Lung (tissue), 12 donors: ENCODE measurements around the gene SCAMP1. TPM values are rescaled to one million over a fixed set of nuclear protein-coding genes. Genes with fewer than 3 reads are reported as not detected.

Source experiments
- ATAC-seq: fragments of 200-7000 bp; cut with Tn5 transposase; one replicate; pipeline ENCODE4 v1.9.1; 2020; ENCODE audit warnings: moderate number of reproducible peaks; ENCODE audit not compliant: insufficient read depth, low FRiP score
- DNase-seq, 3 donors: peaks; one replicate each; pipeline ENCODE4 v3.0.0-alpha.2; 2013 to 2017
- H3K27ac ChIP-seq, 2 donors: one replicate each; pipeline ENCODE4 v1.5.1; 2013; ENCODE audit warnings: mild to moderate bottlenecking in 2 of 2, moderate library complexity in 2 of 2, control low read depth in 1 of 2, inconsistent platforms in 1 of 2, low read depth in 1 of 2, low read length in 1 of 2
- H3K27me3 ChIP-seq, 3 donors: one replicate each; pipeline ENCODE4 v1.5.1; 2013; ENCODE audit warnings: low read length in 2 of 3; ENCODE audit not compliant: control insufficient read depth in 3 of 3, insufficient read depth in 3 of 3
- H3K36me3 ChIP-seq, 4 donors: one replicate each; pipeline ENCODE4 v1.5.1; 2013; ENCODE audit warnings: low read length in 4 of 4, mild to moderate bottlenecking in 1 of 4, moderate library complexity in 1 of 4; ENCODE audit not compliant: control insufficient read depth in 4 of 4, insufficient read depth in 4 of 4
- H3K4me1 ChIP-seq, 5 donors: one replicate each; pipeline ENCODE4 v1.5.1; 2013; ENCODE audit warnings: low read length in 5 of 5, mild to moderate bottlenecking in 2 of 5, moderate library complexity in 1 of 5; ENCODE audit not compliant: control insufficient read depth in 5 of 5, insufficient read depth in 5 of 5
- H3K4me3 ChIP-seq: one replicate; pipeline ENCODE4 v1.5.1; 2013; ENCODE audit warnings: mild to moderate bottlenecking, control low read depth, moderate library complexity
- H3K9ac ChIP-seq, 2 donors: one replicate each; pipeline ENCODE4 v1.5.1; 2013; ENCODE audit warnings: low read length in 2 of 2, control low read depth in 1 of 2; ENCODE audit not compliant: insufficient read depth in 1 of 2
- H3K9me3 ChIP-seq, 4 donors: one replicate each; pipeline ENCODE4 v1.5.1; 2013; ENCODE audit warnings: low read length in 3 of 4, mild to moderate bottlenecking in 1 of 4, moderate library complexity in 1 of 4; ENCODE audit not compliant: control insufficient read depth in 4 of 4, insufficient read depth in 3 of 4
- WGBS, 2 donors: extraction: QIAGEN DNeasy Blood & Tissue Kit; methylation state at CpG; one replicate each; pipeline ENCODE4 v1.1.7; 2013; 5-methylcytosine and 5-hydroxymethylcytosine counted together
- polyA plus RNA-seq, 2 donors: library from polyadenylated mRNA; stranded (reverse); fragments of 200-250 nt; gene quantifications; one replicate each; pipeline ENCODE4 v1.2.1, GENCODE V29; 2013
- total RNA-seq, 2 donors: library from RNA; depleted of rRNA in 1 of 2; stranded (reverse); fragments of >200 nt in 1 of 2; gene quantifications; one replicate each; pipeline ENCODE4 v1.2.1, GENCODE V29; 2014 to 2021
- TF ChIP-seq, protein P1 (sequence below): IDR thresholded peaks from 2 replicates; pipeline ENCODE4 v1.5.1; 2012; ENCODE audit warnings: mild to moderate bottlenecking; ENCODE audit errors: control extremely low read depth, extremely low read depth
- donor health status: control.
- donor health status: control.
- donor health status: Bipolar disorder and iron deficiency.
- donor health status: healthy.
- donor health status: DM: yes; HTN: yes; CAD: no.

SCAMP1 gene
- total and polyA plus RNA-seq, 4 donors = 7.7 to 45.8 (median 16.9) TPM

DNA sequence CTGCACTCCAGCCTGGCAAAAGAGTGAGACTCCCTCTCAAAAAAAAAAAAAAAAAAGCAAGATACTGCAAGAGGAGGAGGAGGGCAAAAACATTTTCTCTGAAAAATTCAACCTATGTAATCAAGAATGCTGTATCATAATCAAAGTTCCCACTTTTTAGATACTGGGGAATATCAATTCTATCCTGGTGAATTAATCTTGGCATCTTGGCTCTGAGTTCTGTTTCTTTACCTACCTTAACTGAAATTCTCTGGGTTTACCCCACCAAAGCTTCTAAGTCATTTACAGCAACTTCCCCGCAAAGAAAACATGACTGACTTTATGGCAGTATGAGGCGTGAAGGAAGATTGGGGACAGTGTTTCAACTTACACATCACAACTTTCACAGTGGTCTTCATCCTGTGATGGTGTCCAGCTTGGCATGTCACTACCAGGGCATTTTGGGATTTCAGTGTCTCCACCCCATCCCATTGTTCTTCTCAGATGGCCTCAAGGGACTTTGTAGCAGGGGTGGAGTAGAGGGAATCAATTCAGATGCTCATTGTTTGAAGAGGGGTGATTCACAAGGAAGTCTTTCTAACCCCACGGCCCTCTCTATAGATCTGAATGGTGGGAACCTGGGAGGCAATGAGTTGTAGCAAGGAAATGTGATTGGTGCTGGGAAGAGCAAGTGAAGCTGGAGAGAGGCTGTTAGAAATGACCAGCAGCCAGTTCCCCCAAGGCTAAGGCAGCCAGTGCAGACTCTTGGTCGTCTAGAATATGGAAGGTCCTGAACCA lies 130.5 kb downstream of the SCAMP1 start:
- Histone ChIP-seq H3K9me3 (peaks cover 0 to 3% (median 0%) of the 10 kb centered on the region in 4 donors), H3K4me3 (no peak overlapping the region), H3K27me3 (no peaks in the 10 kb centered on the region), H3K4me1 (peaks cover 0 to 7% (median 0%) of the 10 kb centered on the region in 5 donors), H3K27ac (no peak overlapping the region), H3K36me3 (peaks cover 0 to 27% (median 19%) of the 10 kb centered on the region in 4 donors), H3K9ac (no peak overlapping the region)
- 89 to 90% methylated on average over 4 of the region's 4 CpGs for WGBS, 2 donors
- no peak for DNase-seq
- TF ChIP-seq, protein P1, sequence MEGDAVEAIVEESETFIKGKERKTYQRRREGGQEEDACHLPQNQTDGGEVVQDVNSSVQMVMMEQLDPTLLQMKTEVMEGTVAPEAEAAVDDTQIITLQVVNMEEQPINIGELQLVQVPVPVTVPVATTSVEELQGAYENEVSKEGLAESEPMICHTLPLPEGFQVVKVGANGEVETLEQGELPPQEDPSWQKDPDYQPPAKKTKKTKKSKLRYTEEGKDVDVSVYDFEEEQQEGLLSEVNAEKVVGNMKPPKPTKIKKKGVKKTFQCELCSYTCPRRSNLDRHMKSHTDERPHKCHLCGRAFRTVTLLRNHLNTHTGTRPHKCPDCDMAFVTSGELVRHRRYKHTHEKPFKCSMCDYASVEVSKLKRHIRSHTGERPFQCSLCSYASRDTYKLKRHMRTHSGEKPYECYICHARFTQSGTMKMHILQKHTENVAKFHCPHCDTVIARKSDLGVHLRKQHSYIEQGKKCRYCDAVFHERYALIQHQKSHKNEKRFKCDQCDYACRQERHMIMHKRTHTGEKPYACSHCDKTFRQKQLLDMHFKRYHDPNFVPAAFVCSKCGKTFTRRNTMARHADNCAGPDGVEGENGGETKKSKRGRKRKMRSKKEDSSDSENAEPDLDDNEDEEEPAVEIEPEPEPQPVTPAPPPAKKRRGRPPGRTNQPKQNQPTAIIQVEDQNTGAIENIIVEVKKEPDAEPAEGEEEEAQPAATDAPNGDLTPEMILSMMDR = no peak
- ATAC-seq = no peak

GRCh38 chr5:78492224-78492623 lies 131.8 kb downstream of the SCAMP1 start:
- WGBS, 2 donors = 93 to 97% methylated on average over 2 of the region's 2 CpGs
- no peaks in the 10 kb centered on the region for H3K27me3 ChIP-seq
- DNase-seq (no peak), ATAC-seq (no peak)
- H3K36me3 ChIP-seq = peaks cover 0 to 18% (median 16%) of the 10 kb centered on the region in 4 donors
- no peak overlapping the region for H3K9ac ChIP-seq
- TF ChIP-seq, protein P1 = no peak
- H3K4me3 ChIP-seq = no peak overlapping the region
- H3K4me1 ChIP-seq = peaks cover 0 to 12% (median 0%) of the 10 kb centered on the region in 5 donors
- H3K9me3 ChIP-seq = peaks cover 0 to 3% (median 0%) of the 10 kb centered on the region in 4 donors
- H3K27ac ChIP-seq = no peak overlapping the region

GRCh38 chr5:78492650-78493049 lies 132.2 kb downstream of the SCAMP1 start:
- TF ChIP-seq, protein P1 = no peak
- ATAC-seq = no peak
- H3K9ac ChIP-seq = no peak overlapping the region
- no peak for DNase-seq
- WGBS, 2 donors = 87 to 91% methylated on average over 7 of the region's 7 CpGs
- H3K36me3 ChIP-seq = peaks cover 0 to 15% (median 14%) of the 10 kb centered on the region in 4 donors
- peaks cover 0 to 3% (median 0%) of the 10 kb centered on the region in 4 donors for H3K9me3 ChIP-seq
- H3K4me1 ChIP-seq = peaks cover 0 to 12% (median 0%) of the 10 kb centered on the region in 5 donors
- H3K27me3 ChIP-seq = no peaks in the 10 kb centered on the region
- no peak overlapping the region for H3K27ac ChIP-seq
- no peak overlapping the region for H3K4me3 ChIP-seq
